Thoracic aorta (tissue), 2 donors: Measurements from ENCODE around the gene KIAA1586. TPM values are rescaled to one million over a fixed set of nuclear protein-coding genes. Genes with fewer than 3 reads are reported as not detected.

Experiments
- ATAC-seq: fragments of 150-250 bp; one replicate; pipeline ENCODE4 v1.8.0; 2017; ENCODE audit warnings: low read depth; ENCODE audit not compliant: insufficient number of reproducible peaks, low FRiP score
- DNase-seq: peaks from one replicate; pipeline ENCODE4 v3.0.0-alpha.2; 2020; ENCODE audit warnings: low spot score
- H3K27ac ChIP-seq, 2 donors: fragments of 200-600 bp; sonication (generic); 1 replicate in 1 of 2; 2 replicates in 1 of 2; pipeline ENCODE4 v1.5.1; 2016; ENCODE audit warnings: mild to moderate bottlenecking in 2 of 2, moderate library complexity in 2 of 2
- H3K27me3 ChIP-seq: fragments of 200-600 bp; sonication (generic); replicated peaks from 2 replicates; pipeline ENCODE4 v1.6.0; 2016; ENCODE audit warnings: mild to moderate bottlenecking; ENCODE audit not compliant: insufficient read depth
- H3K36me3 ChIP-seq: fragments of 200-600 bp; sonication (generic); one replicate; pipeline ENCODE4 v1.5.1; 2016
- H3K4me1 ChIP-seq, 2 donors: fragments of 200-600 bp; sonication (generic); 1 replicate in 1 of 2; 2 replicates in 1 of 2; pipeline versions ENCODE4 v1.5.1 to v1.6.0; 2016; ENCODE audit warnings: low read depth in 2 of 2, mild to moderate bottlenecking in 1 of 2; ENCODE audit not compliant: control insufficient read depth in 1 of 2
- H3K4me3 ChIP-seq: fragments of 200-600 bp; sonication (generic); 2 replicates; pipeline ENCODE4 v1.5.1; 2016; ENCODE audit warnings: mild to moderate bottlenecking
- H3K9me3 ChIP-seq: fragments of 200-600 bp; sonication (generic); 2 replicates; pipeline ENCODE4 v1.5.1; 2016
- total RNA-seq, 2 donors: library from RNA; depleted of rRNA; stranded (reverse); fragments of >200 nt; gene quantifications; one replicate each; pipeline versions ENCODE4 v1.1.0 to v1.2.3, GENCODE V29; 2016
- TF ChIP-seq, protein P1 (sequence below): fragments of 200-600 bp; sonication (generic); IDR thresholded peaks from one replicate; pipeline ENCODE4 v1.5.1; 2019; ENCODE audit warnings: antibody characterized with exemption

The KIAA1586 gene
- total RNA-seq, 2 donors from 2014 or later: 2.8 to 11.2 TPM

DNA sequence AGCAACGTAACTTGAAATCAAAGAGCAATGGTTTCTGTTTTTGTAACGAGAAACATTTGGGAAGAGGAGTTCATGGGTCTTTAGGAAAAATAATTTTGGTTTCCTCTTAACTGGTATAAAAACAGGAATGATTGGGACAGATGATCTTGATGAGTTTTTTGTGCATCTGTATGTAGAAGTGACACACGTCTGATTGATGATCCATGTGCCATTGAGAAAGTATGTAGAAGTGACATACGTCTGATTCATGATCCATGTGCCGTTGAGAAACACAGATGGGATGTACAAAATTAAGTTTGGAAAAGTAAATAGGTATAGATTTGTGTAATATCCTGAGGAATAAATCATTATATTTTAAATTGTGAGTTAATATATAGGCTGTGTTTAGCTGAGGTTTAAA is 2.1 kb downstream of the KIAA1586 start:
- Histone ChIP-seq H3K9me3 (no peaks in the 10 kb centered on the region), H3K36me3 (peaks cover 13% of the 10 kb centered on the region), H3K4me3 (no peak overlapping the region), H3K4me1 (peaks cover 9 to 10% of the 10 kb centered on the region in 2 donors), H3K27me3 (no peaks in the 10 kb centered on the region), H3K27ac (no peak overlapping the region)
- no peak for ATAC-seq
- DNase-seq: no peak
- TF ChIP-seq, protein P1, sequence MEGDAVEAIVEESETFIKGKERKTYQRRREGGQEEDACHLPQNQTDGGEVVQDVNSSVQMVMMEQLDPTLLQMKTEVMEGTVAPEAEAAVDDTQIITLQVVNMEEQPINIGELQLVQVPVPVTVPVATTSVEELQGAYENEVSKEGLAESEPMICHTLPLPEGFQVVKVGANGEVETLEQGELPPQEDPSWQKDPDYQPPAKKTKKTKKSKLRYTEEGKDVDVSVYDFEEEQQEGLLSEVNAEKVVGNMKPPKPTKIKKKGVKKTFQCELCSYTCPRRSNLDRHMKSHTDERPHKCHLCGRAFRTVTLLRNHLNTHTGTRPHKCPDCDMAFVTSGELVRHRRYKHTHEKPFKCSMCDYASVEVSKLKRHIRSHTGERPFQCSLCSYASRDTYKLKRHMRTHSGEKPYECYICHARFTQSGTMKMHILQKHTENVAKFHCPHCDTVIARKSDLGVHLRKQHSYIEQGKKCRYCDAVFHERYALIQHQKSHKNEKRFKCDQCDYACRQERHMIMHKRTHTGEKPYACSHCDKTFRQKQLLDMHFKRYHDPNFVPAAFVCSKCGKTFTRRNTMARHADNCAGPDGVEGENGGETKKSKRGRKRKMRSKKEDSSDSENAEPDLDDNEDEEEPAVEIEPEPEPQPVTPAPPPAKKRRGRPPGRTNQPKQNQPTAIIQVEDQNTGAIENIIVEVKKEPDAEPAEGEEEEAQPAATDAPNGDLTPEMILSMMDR: no peak

DNA sequence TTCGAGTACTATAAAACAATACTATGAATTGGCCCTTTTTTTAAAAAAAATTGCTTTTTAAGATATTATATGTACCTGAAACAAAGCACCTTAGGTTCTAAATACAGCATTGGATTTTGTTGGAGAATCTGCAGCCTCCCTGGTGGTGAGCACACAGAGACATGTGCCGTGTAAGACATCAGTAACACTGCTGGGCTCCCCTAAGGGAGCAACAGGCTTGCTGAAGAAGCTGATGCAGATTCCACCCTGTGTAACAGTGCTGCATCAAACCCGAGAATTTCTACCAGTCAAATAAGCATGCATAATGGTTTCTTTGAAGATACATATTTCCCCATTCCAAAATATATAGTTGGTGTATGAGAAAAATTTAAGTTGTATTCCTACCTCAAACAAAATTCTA is 17.4 kb downstream of the KIAA1586 start:
- ATAC-seq (no peak), DNase-seq (no peak)
- Histone ChIP-seq H3K4me1 (no peaks in the 10 kb centered on the region), H3K27ac (no peak overlapping the region), H3K9me3 (no peaks in the 10 kb centered on the region), H3K27me3 (no peaks in the 10 kb centered on the region), H3K36me3 (peaks cover 9% of the 10 kb centered on the region), H3K4me3 (no peak overlapping the region)
- TF ChIP-seq, protein P1: no peak

DNA sequence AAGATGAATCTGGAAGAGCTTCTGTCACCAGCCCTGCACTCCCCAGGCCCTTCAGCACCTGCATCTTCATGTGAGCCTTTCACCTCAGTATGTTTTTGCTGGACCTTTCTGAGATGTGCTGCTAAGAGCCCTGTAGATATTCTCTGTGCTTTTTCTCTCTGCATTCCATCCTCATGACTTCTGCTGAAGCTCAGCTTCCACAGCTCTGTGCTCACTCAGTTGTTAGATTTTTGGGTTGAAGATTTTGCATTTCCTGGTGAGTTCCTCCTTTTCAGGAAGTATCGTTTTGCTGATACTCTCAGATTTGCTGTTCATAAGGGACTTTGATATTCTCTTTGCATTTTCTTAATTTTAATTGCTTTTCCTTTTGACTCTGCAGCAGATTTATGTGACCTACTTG is 18.3 kb downstream of the KIAA1586 start:
- DNase-seq (no peak), ATAC-seq (no peak)
- H3K36me3 ChIP-seq: peaks cover 9% of the 10 kb centered on the region
- TF ChIP-seq, protein P1: no peak
- H3K27me3 ChIP-seq: no peaks in the 10 kb centered on the region
- no peaks in the 10 kb centered on the region for H3K4me1 ChIP-seq
- no peak overlapping the region for H3K27ac ChIP-seq
- no peak overlapping the region for H3K4me3 ChIP-seq
- H3K9me3 ChIP-seq: no peaks in the 10 kb centered on the region

DNA sequence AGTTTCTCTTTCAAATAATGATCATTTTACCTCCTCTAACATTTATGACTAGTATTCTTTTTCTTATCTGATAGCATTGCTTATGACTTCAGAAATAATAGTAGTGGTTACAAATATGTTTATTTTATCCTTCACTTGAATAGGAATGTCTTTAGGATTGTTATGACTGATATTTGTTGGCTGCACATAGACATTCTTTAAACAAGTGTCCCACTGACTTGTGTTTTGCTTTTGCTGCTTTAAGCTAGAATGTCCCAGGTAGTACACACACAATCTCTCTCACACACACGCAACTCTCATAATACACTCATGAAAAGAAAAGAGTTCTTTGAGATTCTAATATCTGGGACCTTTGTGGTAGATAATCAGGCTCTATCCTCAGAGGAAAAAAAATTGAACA is 21.6 kb downstream of the KIAA1586 start:
- ATAC-seq (no peak), DNase-seq (no peak)
- H3K4me3 ChIP-seq: no peak overlapping the region
- no peaks in the 10 kb centered on the region for H3K27me3 ChIP-seq
- no peak overlapping the region for H3K27ac ChIP-seq
- no peaks in the 10 kb centered on the region for H3K4me1 ChIP-seq
- no peaks in the 10 kb centered on the region for H3K9me3 ChIP-seq
- peaks cover 9% of the 10 kb centered on the region for H3K36me3 ChIP-seq
- TF ChIP-seq, protein P1: no peak

DNA sequence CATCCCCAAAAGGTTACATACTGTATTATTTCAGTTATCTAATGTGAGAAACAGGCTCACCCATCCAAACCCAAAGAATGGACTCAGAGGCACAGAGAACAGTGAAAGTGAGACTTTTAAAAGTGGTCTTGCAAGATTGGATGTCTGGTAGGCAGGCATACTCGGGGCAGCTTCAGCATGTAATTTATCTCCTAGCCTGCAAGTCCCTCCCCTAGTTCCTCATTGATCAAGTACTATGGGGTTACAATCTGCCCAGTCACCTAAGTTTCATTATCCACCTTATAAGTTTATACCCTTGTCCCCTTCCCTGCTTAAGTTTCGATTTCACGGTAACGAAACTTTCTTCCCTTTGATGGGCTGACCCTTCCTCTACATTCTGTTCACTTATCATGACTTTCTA is 22.7 kb downstream of the KIAA1586 start:
- DNase-seq (no peak), ATAC-seq (no peak)
- no peaks in the 10 kb centered on the region for H3K27me3 ChIP-seq
- no peaks in the 10 kb centered on the region for H3K9me3 ChIP-seq
- H3K36me3 ChIP-seq: peaks cover 6% of the 10 kb centered on the region
- no peak overlapping the region for H3K27ac ChIP-seq
- TF ChIP-seq, protein P1: no peak
- no peak overlapping the region for H3K4me3 ChIP-seq
- H3K4me1 ChIP-seq: no peaks in the 10 kb centered on the region
